CD8-positive, alpha-beta memory T cell (primary cell): ENCODE measurements around the gene PFDN5. TPM values are rescaled to one million over a fixed set of nuclear protein-coding genes. Genes with fewer than 3 reads are reported as not detected.
A peak's percentile ranks its signal among the peaks of the same experiment; 100 is the strongest.

ENCODE experiments used
- CTCF ChIA-PET: fragments of 350-600 bp; sonication (Branson Sonifier 250); formaldehyde crosslinking; loops from one replicate; lab custom pipeline; 2021; ENCODE audit warnings: antibody characterized with exemption; lab: Charles Lee
- POLR2A ChIA-PET: fragments of 350-600 bp; sonication (Branson Sonifier 250); formaldehyde crosslinking; loops from one replicate; lab custom pipeline; 2021; ENCODE audit warnings: antibody characterized with exemption; lab: Charles Lee
- DNase-seq, 5 donors: peaks; one replicate each; pipeline versions ENCODE4 v3.0.0 to v3.0.0-alpha.2; 2020 to 2022; ENCODE audit warnings: mixed read lengths in 1 of 5
- H3K27ac ChIP-seq: one replicate; pipeline ENCODE4 v1.7.0; 2013; ENCODE audit warnings: low read depth, mild to moderate bottlenecking, low read length, moderate library complexity
- H3K27me3 ChIP-seq: 2 replicates; pipeline ENCODE4 v1.7.0; 2013; ENCODE audit warnings: low read length, mild to moderate bottlenecking; ENCODE audit not compliant: insufficient read depth, poor library complexity, severe bottlenecking
- H3K36me3 ChIP-seq: 2 replicates; pipeline ENCODE4 v1.7.0; 2013; ENCODE audit warnings: mild to moderate bottlenecking, low read length, moderate library complexity; ENCODE audit not compliant: insufficient read depth
- H3K4me1 ChIP-seq: 2 replicates; pipeline ENCODE4 v1.7.0; 2013; ENCODE audit warnings: mild to moderate bottlenecking, low read length, moderate library complexity; ENCODE audit not compliant: insufficient read depth
- H3K4me3 ChIP-seq: 2 replicates; pipeline ENCODE4 v1.7.0; 2013; ENCODE audit warnings: mild to moderate bottlenecking, low read length
- H3K9me3 ChIP-seq: 2 replicates; pipeline ENCODE4 v1.7.0; 2013; ENCODE audit warnings: mild to moderate bottlenecking, low read length
- H3K27ac Mint-ChIP-seq, 8 donors: one replicate each; pipeline ENCODE4 v1.8.0; 2020 to 2021; ENCODE audit warnings: mixed read lengths in 8 of 8, mild to moderate bottlenecking in 6 of 8, inconsistent platforms in 3 of 8, moderate library complexity in 3 of 8
- H3K27me3 Mint-ChIP-seq, 2 donors: one replicate each; pipeline ENCODE4 v1.8.0; 2020 to 2021; ENCODE audit warnings: mixed read lengths in 2 of 2, mild to moderate bottlenecking in 1 of 2, moderate library complexity in 1 of 2
- H3K36me3 Mint-ChIP-seq, 3 donors: one replicate each; pipeline ENCODE4 v1.8.0; 2020 to 2021; ENCODE audit warnings: mixed read lengths in 3 of 3, inconsistent platforms in 1 of 3, mild to moderate bottlenecking in 1 of 3
- H3K4me1 Mint-ChIP-seq, 3 donors: one replicate each; pipeline ENCODE4 v1.8.0; 2020 to 2021; ENCODE audit warnings: mixed read lengths in 3 of 3, inconsistent platforms in 1 of 3, mild to moderate bottlenecking in 1 of 3
- H3K4me3 Mint-ChIP-seq, 7 donors: one replicate each; pipeline ENCODE4 v1.8.0; 2020 to 2021; ENCODE audit warnings: mixed read lengths in 7 of 7, mild to moderate bottlenecking in 6 of 7, moderate library complexity in 4 of 7, inconsistent platforms in 2 of 7
- H3K9me3 Mint-ChIP-seq, 5 donors: one replicate each; pipeline ENCODE4 v1.8.0; 2020 to 2022; ENCODE audit warnings: mixed read lengths in 5 of 5, mild to moderate bottlenecking in 3 of 5, moderate library complexity in 2 of 5, inconsistent platforms in 1 of 5
- polyA plus RNA-seq: library from polyadenylated mRNA; unstranded; fragments of 300-500 nt; fragmentation: Illumina TruSeq; gene quantifications from one replicate; pipeline ENCODE4 v1.2.3, GENCODE V29; 2021
- total RNA-seq, 2 experiments: library from RNA; stranded (reverse); gene quantifications; one replicate each; pipeline ENCODE4 v1.2.3, GENCODE V29; 2021

PFDN5 gene
- total and polyA plus RNA-seq, 3 experiments from 2014 or later: 380 to 1,325 (median 385) TPM

- peaks cover 7 to 9% (median 7%) of the 10 kb centered on the region in 3 donors for H3K4me1 Mint-ChIP-seq
- H3K27ac Mint-ChIP-seq: peak overlapping the region in 4 of 8 donors; percentile 3 to 47 (median 27)
- H3K4me3 ChIP-seq: no peak overlapping the region
- H3K9me3 Mint-ChIP-seq: no peaks in the 10 kb centered on the region
- no peak for DNase-seq
- H3K4me3 Mint-ChIP-seq: peak overlapping the region in 1 of 7 donors; percentile 13
- POLR2A ChIA-PET: no interaction called here
- H3K27ac ChIP-seq: no peak overlapping the region
- peaks cover 0 to 2% (median 0%) of the 10 kb centered on the region in 3 donors for H3K36me3 Mint-ChIP-seq
- CTCF ChIA-PET: no interaction called here
- no peaks in the 10 kb centered on the region for H3K36me3 ChIP-seq
- H3K9me3 ChIP-seq: no peaks in the 10 kb centered on the region
- H3K27me3 Mint-ChIP-seq: peaks cover 26 to 58% of the 10 kb centered on the region in 2 donors
- H3K4me1 ChIP-seq: no peaks in the 10 kb centered on the region
- H3K27me3 ChIP-seq: peaks cover 27% of the 10 kb centered on the region
Measured at GRCh38 chr12:53338017-53338416, 42.7 kb downstream of the PFDN5 start.

- Mint-ChIP-seq H3K27me3 (peaks cover 26 to 49% of the 10 kb centered on the region in 2 donors), H3K4me1 (peaks cover 10 to 14% (median 12%) of the 10 kb centered on the region in 3 donors), H3K36me3 (peaks cover 0 to 2% (median 0%) of the 10 kb centered on the region in 3 donors), H3K4me3 (no peak overlapping the region), H3K27ac (no peak overlapping the region), H3K9me3 (no peaks in the 10 kb centered on the region)
- Histone ChIP-seq H3K9me3 (no peaks in the 10 kb centered on the region), H3K4me1 (peaks cover 2% of the 10 kb centered on the region), H3K36me3 (no peaks in the 10 kb centered on the region), H3K27me3 (peaks cover 27% of the 10 kb centered on the region), H3K27ac (no peak overlapping the region), H3K4me3 (no peak overlapping the region)
- no peak for DNase-seq
- CTCF ChIA-PET: interaction anchor here (0.7 to 1.0 kb wide), 2 partner anchors 18 to 19 kb away, joined by 3 to 4 read pairs; no protein-coding TSS in a partner anchor
- POLR2A ChIA-PET: no interaction called here
Measured at GRCh38 chr12:53338916-53339315, 43.6 kb downstream of the PFDN5 start.

GRCh38 chr12:53340398-53340797 is 45.1 kb downstream of the PFDN5 start:
- Histone ChIP-seq H3K27ac (no peak overlapping the region), H3K4me3 (no peak overlapping the region), H3K36me3 (no peaks in the 10 kb centered on the region), H3K9me3 (no peaks in the 10 kb centered on the region), H3K27me3 (peaks cover 27% of the 10 kb centered on the region), H3K4me1 (peaks cover 9% of the 10 kb centered on the region)
- Mint-ChIP-seq H3K27ac (no peak overlapping the region), H3K4me3 (no peak overlapping the region), H3K27me3 (peaks cover 24 to 38% of the 10 kb centered on the region in 2 donors), H3K4me1 (peaks cover 21 to 24% (median 22%) of the 10 kb centered on the region in 3 donors), H3K36me3 (peaks cover 0 to 2% (median 2%) of the 10 kb centered on the region in 3 donors), H3K9me3 (no peaks in the 10 kb centered on the region)
- ChIA-PET POLR2A (no interaction called here), CTCF (interaction anchor here (1.2 kb wide), 2 partner anchors 17 to 127 kb away, joined by 3 to 4 read pairs; no protein-coding TSS in a partner anchor)
- DNase-seq: no peak

- Mint-ChIP-seq H3K4me1 (peaks cover 12 to 18% (median 14%) of the 10 kb centered on the region in 3 donors), H3K27ac (peak overlapping the region in 6 of 8 donors; percentile 24 to 83 (median 58)), H3K27me3 (peaks cover 10 to 12% of the 10 kb centered on the region in 2 donors), H3K9me3 (no peaks in the 10 kb centered on the region), H3K36me3 (peaks cover 0 to 2% (median 0%) of the 10 kb centered on the region in 3 donors), H3K4me3 (peak overlapping the region; percentile 17 to 90 (median 56))
- no peak for DNase-seq
- Histone ChIP-seq H3K27me3 (peaks cover 5% of the 10 kb centered on the region), H3K4me3 (no peak overlapping the region), H3K36me3 (no peaks in the 10 kb centered on the region), H3K27ac (no peak overlapping the region), H3K9me3 (no peaks in the 10 kb centered on the region), H3K4me1 (peaks cover 9% of the 10 kb centered on the region)
- ChIA-PET POLR2A (interaction anchor here (1.0 to 4.0 kb wide), 2 partner anchors 13 to 19 kb away, joined by 3 to 28 read pairs; no protein-coding TSS in a partner anchor), CTCF (interaction anchor here (0.7 to 6.6 kb wide), 4 partner anchors 9 to 129 kb away, joined by 3 to 209 read pairs (median 14); partner anchors contain the start of gene AAAS)
Measured at GRCh38 chr12:53343449-53343848, 48.1 kb downstream of the PFDN5 start.

GRCh38 chr12:53343969-53344368 is 48.6 kb downstream of the PFDN5 start:
- POLR2A ChIA-PET: interaction anchor here (0.5 to 4.0 kb wide), 6 partner anchors 13 to 97 kb away, joined by 3 to 28 read pairs (median 6); partner anchors contain the start of genes AAAS and SP1
- Mint-ChIP-seq H3K36me3 (peaks cover 0 to 2% (median 0%) of the 10 kb centered on the region in 3 donors), H3K4me1 (peaks cover 12 to 18% (median 14%) of the 10 kb centered on the region in 3 donors), H3K27me3 (peaks cover 10% of the 10 kb centered on the region in 2 donors), H3K4me3 (peak overlapping the region; percentile 73 to 90 (median 79)), H3K9me3 (no peaks in the 10 kb centered on the region), H3K27ac (peak overlapping the region; percentile 17 to 93 (median 57))
- Histone ChIP-seq H3K27me3 (peaks cover under 1% of the 10 kb centered on the region), H3K4me3 (peak overlapping the region; percentile 45), H3K9me3 (no peaks in the 10 kb centered on the region), H3K27ac (no peak overlapping the region), H3K4me1 (peaks cover 9% of the 10 kb centered on the region), H3K36me3 (no peaks in the 10 kb centered on the region)
- no peak for DNase-seq
- CTCF ChIA-PET: interaction anchor here (0.8 to 6.6 kb wide), 14 partner anchors 8 to 278 kb away, joined by 3 to 209 read pairs (median 9); partner anchors contain the start of genes AAAS, AMHR2, PFDN5 and SP7

- H3K9me3 ChIP-seq: no peaks in the 10 kb centered on the region
Measured at GRCh38 chr12:53344487-53344823, 49.1 kb downstream of the PFDN5 start.

GRCh38 chr12:53344824-53345485 is 49.6 kb downstream of the PFDN5 start:
- Histone ChIP-seq H3K27ac (peak overlapping the region; percentile 4), H3K27me3 (no peaks in the 10 kb centered on the region), H3K4me3 (peak overlapping the region; percentile 80), H3K9me3 (no peaks in the 10 kb centered on the region), H3K36me3 (no peaks in the 10 kb centered on the region), H3K4me1 (peaks cover 9% of the 10 kb centered on the region)
- ChIA-PET POLR2A (interaction anchor here (0.6 to 4.0 kb wide), 9 partner anchors 9 to 164 kb away, joined by 3 to 28 read pairs (median 6); partner anchors contain the start of genes AAAS, CSAD, MYG1 and PFDN5), CTCF (interaction anchor here (0.7 to 6.6 kb wide), 42 partner anchors 10 to 402 kb away, joined by 3 to 209 read pairs (median 4); partner anchors contain the start of genes AAAS, AMHR2, CSAD and ITGB7)
- DNase-seq: peak; percentile 53 to 80 (median 61)
- H3K9me3 Mint-ChIP-seq: no peaks in the 10 kb centered on the region
- H3K4me3 Mint-ChIP-seq: peak overlapping the region; percentile 90 to 98 (median 95)
- H3K36me3 Mint-ChIP-seq: peaks cover 0 to 2% (median 0%) of the 10 kb centered on the region in 3 donors
- peaks cover 6 to 7% of the 10 kb centered on the region in 2 donors for H3K27me3 Mint-ChIP-seq
- peak overlapping the region in 7 of 8 donors; percentile 75 to 95 (median 92) for H3K27ac Mint-ChIP-seq
- peaks cover 12 to 18% (median 14%) of the 10 kb centered on the region in 3 donors for H3K4me1 Mint-ChIP-seq

More at GRCh38 chr12:53344487-53344823, 49.1 kb downstream of the PFDN5 start:
- Mint-ChIP-seq H3K9me3 (no peaks in the 10 kb centered on the region), H3K27me3 (peaks cover 10% of the 10 kb centered on the region in 2 donors), H3K36me3 (peaks cover 0 to 2% (median 0%) of the 10 kb centered on the region in 3 donors), H3K27ac (peak overlapping the region in 7 of 8 donors; percentile 17 to 93 (median 54)), H3K4me3 (peak overlapping the region; percentile 73 to 90 (median 79)), H3K4me1 (peaks cover 12 to 18% (median 14%) of the 10 kb centered on the region in 3 donors)
- Histone ChIP-seq H3K27me3 (no peaks in the 10 kb centered on the region), H3K27ac (no peak overlapping the region), H3K4me1 (peaks cover 9% of the 10 kb centered on the region), H3K36me3 (no peaks in the 10 kb centered on the region), H3K4me3 (peak overlapping the region; percentile 45)
- DNase-seq: no peak
- CTCF ChIA-PET: interaction anchor here (0.8 to 6.6 kb wide), 35 partner anchors 10 to 402 kb away, joined by 3 to 209 read pairs (median 6); partner anchors contain the start of genes AAAS, AMHR2, CSAD and ITGB7
- POLR2A ChIA-PET: interaction anchor here (0.5 to 4.0 kb wide), 11 partner anchors 9 to 164 kb away, joined by 3 to 28 read pairs (median 5); partner anchors contain the start of genes AAAS, CSAD, MYG1 and PFDN5
